Fibroblast of skin of right biceps (primary cell): Measurements from ENCODE around the gene FTL.
"Not testable (repeated sequence)": the region's sequence is repeated elsewhere in the genome, so short reads cannot be mapped to it uniquely, and the experiment has no call there.

Source experiments
- DNase-seq: peaks from one replicate; pipeline ENCODE4 v3.0.0-alpha.2; 2013

The FTL gene

GRCh38 chr19:48965040-48965805 is at the start of gene FTL:
FTL (plus strand) TSS chr19:48965309; CDS start chr19:48965508, 199 bp downstream.
- DNase-seq, result peak; percentile 97

GRCh38 chr19:48915757-48916156 is 49.4 kb upstream of the FTL start:
- no peak for DNase-seq

GRCh38 chr19:48918071-48918470 is 47.0 kb upstream of the FTL start:
- DNase-seq, result no peak

GRCh38 chr19:48918801-48919247 is 46.3 kb upstream of the FTL start:
- no peak for DNase-seq

GRCh38 chr19:48919271-48919670 is 45.8 kb upstream of the FTL start:
- DNase-seq, result not testable (repeated sequence)

- DNase-seq, result no peak
These were observed 44.2 kb upstream of the FTL start for GRCh38 chr19:48920949-48921348.

- DNase-seq, result no peak
These were observed 43.2 kb upstream of the FTL start for GRCh38 chr19:48921721-48922500.

- no peak for DNase-seq
These were observed 42.3 kb upstream of the FTL start for GRCh38 chr19:48922548-48923490.

- DNase-seq, result peak; percentile 80
These were observed 39.8 kb upstream of the FTL start for GRCh38 chr19:48925240-48925843.

- not testable (repeated sequence) for DNase-seq
These were observed 39.2 kb upstream of the FTL start for GRCh38 chr19:48925890-48926289.

- DNase-seq, result peak; percentile 96
These were observed 38.2 kb upstream of the FTL start for GRCh38 chr19:48926909-48927308.

- DNase-seq, result not testable (repeated sequence)
These were observed 37.4 kb upstream of the FTL start for GRCh38 chr19:48927692-48928091.

- no peak for DNase-seq
These were observed 36.7 kb upstream of the FTL start for GRCh38 chr19:48928164-48929025.

GRCh38 chr19:48933382-48933932 is 31.7 kb upstream of the FTL start, which contains the start of gene DHDH:
DHDH (plus strand) TSS chr19:48933699; CDS start chr19:48933722, 23 bp downstream.
- peak; percentile 42 for DNase-seq

GRCh38 chr19:48934837-48935236 is 30.3 kb upstream of the FTL start:
- DNase-seq, result no peak

- no peak for DNase-seq
These were observed 29.2 kb upstream of the FTL start for GRCh38 chr19:48935864-48936263.

- no peak for DNase-seq
These were observed 26.9 kb upstream of the FTL start for GRCh38 chr19:48938256-48938655.

- no peak for DNase-seq
These were observed 24.2 kb upstream of the FTL start for GRCh38 chr19:48940902-48941301.

GRCh38 chr19:48943081-48943480 is 22.0 kb upstream of the FTL start:
- no peak for DNase-seq

- DNase-seq, result no peak
These were observed 19.7 kb upstream of the FTL start for GRCh38 chr19:48945415-48945814.

- no peak for DNase-seq
These were observed 19.3 kb upstream of the FTL start for GRCh38 chr19:48945817-48946216.
